Liver (tissue), 9 donors: ENCODE measurements around the gene ZBTB7A. TPM values are rescaled to one million over a fixed set of nuclear protein-coding genes. Genes with fewer than 3 reads are reported as not detected.

ENCODE experiments used
- DNase-seq: peaks from one replicate; pipeline ENCODE4 v3.0.0-alpha.2; 2017; ENCODE audit warnings: low spot score
- H3K27ac ChIP-seq, 2 donors: one replicate each; pipeline ENCODE4 v1.7.0; 2013; ENCODE audit warnings: inconsistent platforms in 2 of 2, low read length in 2 of 2, control low read depth in 1 of 2, low read depth in 1 of 2, mild to moderate bottlenecking in 1 of 2
- H3K27me3 ChIP-seq, 4 donors: one replicate each; pipeline versions ENCODE4 v1.6.1 to v1.7.0; 2013; ENCODE audit warnings: low read length in 3 of 4, inconsistent platforms in 1 of 4, mild to moderate bottlenecking in 1 of 4, moderate library complexity in 1 of 4; ENCODE audit not compliant: control insufficient read depth in 4 of 4, insufficient read depth in 4 of 4
- H3K36me3 ChIP-seq, 4 donors: one replicate each; pipeline versions ENCODE4 v1.6.1 to v1.7.0; 2013; ENCODE audit warnings: low read length in 3 of 4, mild to moderate bottlenecking in 3 of 4, low read depth in 1 of 4, moderate library complexity in 1 of 4; ENCODE audit not compliant: control insufficient read depth in 4 of 4, insufficient read depth in 3 of 4
- H3K4me1 ChIP-seq, 4 donors: one replicate each; pipeline versions ENCODE4 v1.6.1 to v1.7.0; 2013; ENCODE audit warnings: low read length in 3 of 4, mild to moderate bottlenecking in 3 of 4, moderate library complexity in 1 of 4; ENCODE audit not compliant: control insufficient read depth in 4 of 4, insufficient read depth in 4 of 4
- H3K4me3 ChIP-seq, 3 donors: one replicate each; pipeline versions ENCODE4 v1.6.1 to v1.7.0; 2013; ENCODE audit warnings: low read length in 3 of 3, control low read depth in 1 of 3, low read depth in 1 of 3, mild to moderate bottlenecking in 1 of 3
- H3K9ac ChIP-seq, 2 donors: one replicate each; pipeline ENCODE4 v1.7.0; 2013; ENCODE audit warnings: low read length in 2 of 2, mild to moderate bottlenecking in 2 of 2, moderate library complexity in 2 of 2, control low read depth in 1 of 2, low read depth in 1 of 2
- H3K9me3 ChIP-seq, 4 donors: one replicate each; pipeline versions ENCODE4 v1.6.1 to v1.7.0; 2013; ENCODE audit warnings: low read length in 3 of 4; ENCODE audit not compliant: control insufficient read depth in 4 of 4
- EGR1 ChIP-seq, 2 donors: IDR thresholded peaks; 2 replicates each; pipeline ENCODE4 v1.6.1; 2016 to 2018; ENCODE audit warnings: antibody characterized with exemption in 2 of 2, low read depth in 2 of 2
- FOXA1 ChIP-seq: IDR thresholded peaks from 2 replicates; pipeline ENCODE4 v1.6.1; 2016; ENCODE audit warnings: antibody characterized with exemption
- GABPA ChIP-seq, 2 donors: IDR thresholded peaks in 1 of 2; conservative IDR thresholded peaks in 1 of 2; 2 replicates each; pipeline ENCODE4 v1.6.1; 2016; ENCODE audit warnings: antibody characterized with exemption in 2 of 2, mild to moderate bottlenecking in 1 of 2, moderate library complexity in 1 of 2
- HNF4A ChIP-seq, 2 donors: conservative IDR thresholded peaks; 2 replicates each; pipeline ENCODE4 v1.6.1; 2016; ENCODE audit warnings: antibody characterized with exemption in 2 of 2, mild to moderate bottlenecking in 2 of 2
- HNF4G ChIP-seq: IDR thresholded peaks from 2 replicates; pipeline ENCODE4 v1.6.1; 2016; ENCODE audit warnings: antibody characterized with exemption
- NR2F2 ChIP-seq: IDR thresholded peaks from 2 replicates; pipeline ENCODE4 v1.6.1; 2016; ENCODE audit warnings: antibody characterized with exemption
- RAD21 ChIP-seq, 2 donors: IDR thresholded peaks; 2 replicates each; pipeline ENCODE4 v1.6.1; 2016; ENCODE audit warnings: antibody characterized with exemption in 2 of 2, mild to moderate bottlenecking in 2 of 2
- RXRA ChIP-seq, 2 donors: IDR thresholded peaks; 2 replicates each; pipeline ENCODE4 v1.6.1; 2017 to 2018; ENCODE audit warnings: antibody characterized with exemption in 2 of 2, mild to moderate bottlenecking in 1 of 2
- SP1 ChIP-seq: IDR thresholded peaks from 2 replicates; pipeline ENCODE4 v1.6.1; 2018; ENCODE audit warnings: antibody characterized with exemption, mild to moderate bottlenecking
- TAF1 ChIP-seq: conservative IDR thresholded peaks from 2 replicates; pipeline ENCODE4 v1.6.1; 2016; ENCODE audit warnings: antibody characterized with exemption, mild to moderate bottlenecking
- YY1 ChIP-seq: IDR thresholded peaks from 2 replicates; pipeline ENCODE4 v1.6.1; 2016; ENCODE audit warnings: antibody characterized with exemption, mild to moderate bottlenecking
- WGBS: extraction: QIAGEN DNeasy Blood & Tissue Kit; methylation state at CpG from one replicate; pipeline ENCODE4 v1.1.7; 2013; 5-methylcytosine and 5-hydroxymethylcytosine counted together
- polyA plus RNA-seq, 2 donors: library from polyadenylated mRNA; stranded (reverse) in 1 of 2; unstranded in 1 of 2; fragments of 200-250 nt in 1 of 2; fragments of >200 nt in 1 of 2; fragmentation: Nextera tagmentation in 1 of 2; extraction: Ambion mirVana in 1 of 2; gene quantifications; one replicate each; pipeline versions ENCODE4 v1.2.1 to v1.2.3, GENCODE V29; 2013 to 2015
- total RNA-seq, 2 donors: library from RNA; depleted of rRNA; stranded (reverse); fragments of >200 nt; gene quantifications; one replicate each; pipeline ENCODE4 v1.2.3, GENCODE V29; 2014
- TF ChIP-seq, protein P1 (sequence below): fragments of 150-350 bp; IDR thresholded peaks from 2 replicates; pipeline ENCODE4 v1.5.1; 2017; ENCODE audit warnings: improper control_type of control experiment, low read depth, low read length; ENCODE audit not compliant: missing input control
- TF ChIP-seq, protein P2 (sequence below): IDR thresholded peaks from 2 replicates; pipeline ENCODE4 v1.6.1; 2016; ENCODE audit warnings: antibody characterized with exemption
- TF ChIP-seq, protein P3 (sequence below): IDR thresholded peaks from 2 replicates; pipeline ENCODE4 v1.6.1; 2016; ENCODE audit warnings: antibody characterized with exemption
- TF ChIP-seq, protein P4 (sequence below): IDR thresholded peaks from 2 replicates; pipeline ENCODE4 v1.6.1; 2016; ENCODE audit warnings: antibody characterized with exemption, mild to moderate bottlenecking
- TF ChIP-seq, protein P5 (sequence below): IDR thresholded peaks from 2 replicates; pipeline ENCODE4 v1.6.1; 2016; ENCODE audit warnings: antibody characterized with exemption
- donor health status: healthy.
- donor health status: healthy.
- donor health status: healthy.
- donor health status: healthy.
- donor health status: healthy.

Gene ZBTB7A
- total and polyA plus RNA-seq, 4 donors, result 2.9 to 28.9 (median 17.6) TPM

DNA sequence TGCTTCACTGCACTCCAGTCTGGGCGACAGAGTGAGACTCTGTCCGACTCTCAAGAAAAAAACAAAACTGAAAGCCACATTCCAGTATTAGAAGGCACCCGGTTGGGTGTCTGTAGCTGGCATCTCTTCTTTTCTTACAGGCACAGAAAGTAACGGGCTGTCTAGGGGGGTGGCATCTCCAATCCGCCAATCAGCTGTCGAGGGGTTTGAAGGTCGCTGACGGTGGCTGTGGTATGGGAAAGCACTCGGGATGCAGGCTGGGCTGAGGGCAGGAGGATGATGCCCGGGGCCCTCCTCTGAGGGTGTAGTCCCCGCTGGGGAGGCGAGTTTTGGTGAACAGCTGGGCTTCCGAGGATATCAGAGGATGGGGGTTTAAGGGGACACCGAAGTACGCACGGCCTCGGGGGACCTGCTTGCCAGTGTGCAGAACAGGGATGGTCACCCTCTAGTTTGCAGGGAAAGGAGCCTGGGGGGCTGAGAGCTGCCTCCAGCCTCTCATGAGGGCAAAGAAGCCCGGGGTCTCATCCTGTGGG is 27.0 kb upstream of the ZBTB7A start:
- Histone ChIP-seq H3K27ac (no peak overlapping the region), H3K9me3 (no peaks in the 10 kb centered on the region), H3K36me3 (peaks cover 2 to 38% (median 11%) of the 10 kb centered on the region in 4 donors), H3K9ac (no peak overlapping the region), H3K4me1 (no peaks in the 10 kb centered on the region), H3K4me3 (no peak overlapping the region), H3K27me3 (no peaks in the 10 kb centered on the region)
- no peak for DNase-seq
- TF ChIP-seq NR2F2 (no peak), SP1 (no peak), RAD21 (IDR thresholded peaks at IDR 0.05) (no peak), RXRA (IDR thresholded peaks at IDR 0.05) (no peak), FOXA1 (no peak), HNF4A (conservative IDR thresholded peaks at IDR 0.05) (no peak), HNF4G (no peak), GABPA (IDR thresholded peaks at IDR 0.05 in 1 of 2, conservative IDR thresholded peaks at IDR 0.05 in 1 of 2) (no peak), YY1 (no peak), EGR1 (IDR thresholded peaks at IDR 0.05; ENCODE audit: low read depth in 2 of 2) (no peak), TAF1 (no peak)
- TF ChIP-seq, protein P1, sequence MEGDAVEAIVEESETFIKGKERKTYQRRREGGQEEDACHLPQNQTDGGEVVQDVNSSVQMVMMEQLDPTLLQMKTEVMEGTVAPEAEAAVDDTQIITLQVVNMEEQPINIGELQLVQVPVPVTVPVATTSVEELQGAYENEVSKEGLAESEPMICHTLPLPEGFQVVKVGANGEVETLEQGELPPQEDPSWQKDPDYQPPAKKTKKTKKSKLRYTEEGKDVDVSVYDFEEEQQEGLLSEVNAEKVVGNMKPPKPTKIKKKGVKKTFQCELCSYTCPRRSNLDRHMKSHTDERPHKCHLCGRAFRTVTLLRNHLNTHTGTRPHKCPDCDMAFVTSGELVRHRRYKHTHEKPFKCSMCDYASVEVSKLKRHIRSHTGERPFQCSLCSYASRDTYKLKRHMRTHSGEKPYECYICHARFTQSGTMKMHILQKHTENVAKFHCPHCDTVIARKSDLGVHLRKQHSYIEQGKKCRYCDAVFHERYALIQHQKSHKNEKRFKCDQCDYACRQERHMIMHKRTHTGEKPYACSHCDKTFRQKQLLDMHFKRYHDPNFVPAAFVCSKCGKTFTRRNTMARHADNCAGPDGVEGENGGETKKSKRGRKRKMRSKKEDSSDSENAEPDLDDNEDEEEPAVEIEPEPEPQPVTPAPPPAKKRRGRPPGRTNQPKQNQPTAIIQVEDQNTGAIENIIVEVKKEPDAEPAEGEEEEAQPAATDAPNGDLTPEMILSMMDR, result no peak
- TF ChIP-seq, protein P2, sequence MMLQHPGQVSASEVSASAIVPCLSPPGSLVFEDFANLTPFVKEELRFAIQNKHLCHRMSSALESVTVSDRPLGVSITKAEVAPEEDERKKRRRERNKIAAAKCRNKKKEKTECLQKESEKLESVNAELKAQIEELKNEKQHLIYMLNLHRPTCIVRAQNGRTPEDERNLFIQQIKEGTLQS, result no peak
- TF ChIP-seq, protein P3, sequence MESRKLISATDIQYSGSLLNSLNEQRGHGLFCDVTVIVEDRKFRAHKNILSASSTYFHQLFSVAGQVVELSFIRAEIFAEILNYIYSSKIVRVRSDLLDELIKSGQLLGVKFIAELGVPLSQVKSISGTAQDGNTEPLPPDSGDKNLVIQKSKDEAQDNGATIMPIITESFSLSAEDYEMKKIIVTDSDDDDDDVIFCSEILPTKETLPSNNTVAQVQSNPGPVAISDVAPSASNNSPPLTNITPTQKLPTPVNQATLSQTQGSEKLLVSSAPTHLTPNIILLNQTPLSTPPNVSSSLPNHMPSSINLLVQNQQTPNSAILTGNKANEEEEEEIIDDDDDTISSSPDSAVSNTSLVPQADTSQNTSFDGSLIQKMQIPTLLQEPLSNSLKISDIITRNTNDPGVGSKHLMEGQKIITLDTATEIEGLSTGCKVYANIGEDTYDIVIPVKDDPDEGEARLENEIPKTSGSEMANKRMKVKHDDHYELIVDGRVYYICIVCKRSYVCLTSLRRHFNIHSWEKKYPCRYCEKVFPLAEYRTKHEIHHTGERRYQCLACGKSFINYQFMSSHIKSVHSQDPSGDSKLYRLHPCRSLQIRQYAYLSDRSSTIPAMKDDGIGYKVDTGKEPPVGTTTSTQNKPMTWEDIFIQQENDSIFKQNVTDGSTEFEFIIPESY, result no peak
- TF ChIP-seq, protein P4, sequence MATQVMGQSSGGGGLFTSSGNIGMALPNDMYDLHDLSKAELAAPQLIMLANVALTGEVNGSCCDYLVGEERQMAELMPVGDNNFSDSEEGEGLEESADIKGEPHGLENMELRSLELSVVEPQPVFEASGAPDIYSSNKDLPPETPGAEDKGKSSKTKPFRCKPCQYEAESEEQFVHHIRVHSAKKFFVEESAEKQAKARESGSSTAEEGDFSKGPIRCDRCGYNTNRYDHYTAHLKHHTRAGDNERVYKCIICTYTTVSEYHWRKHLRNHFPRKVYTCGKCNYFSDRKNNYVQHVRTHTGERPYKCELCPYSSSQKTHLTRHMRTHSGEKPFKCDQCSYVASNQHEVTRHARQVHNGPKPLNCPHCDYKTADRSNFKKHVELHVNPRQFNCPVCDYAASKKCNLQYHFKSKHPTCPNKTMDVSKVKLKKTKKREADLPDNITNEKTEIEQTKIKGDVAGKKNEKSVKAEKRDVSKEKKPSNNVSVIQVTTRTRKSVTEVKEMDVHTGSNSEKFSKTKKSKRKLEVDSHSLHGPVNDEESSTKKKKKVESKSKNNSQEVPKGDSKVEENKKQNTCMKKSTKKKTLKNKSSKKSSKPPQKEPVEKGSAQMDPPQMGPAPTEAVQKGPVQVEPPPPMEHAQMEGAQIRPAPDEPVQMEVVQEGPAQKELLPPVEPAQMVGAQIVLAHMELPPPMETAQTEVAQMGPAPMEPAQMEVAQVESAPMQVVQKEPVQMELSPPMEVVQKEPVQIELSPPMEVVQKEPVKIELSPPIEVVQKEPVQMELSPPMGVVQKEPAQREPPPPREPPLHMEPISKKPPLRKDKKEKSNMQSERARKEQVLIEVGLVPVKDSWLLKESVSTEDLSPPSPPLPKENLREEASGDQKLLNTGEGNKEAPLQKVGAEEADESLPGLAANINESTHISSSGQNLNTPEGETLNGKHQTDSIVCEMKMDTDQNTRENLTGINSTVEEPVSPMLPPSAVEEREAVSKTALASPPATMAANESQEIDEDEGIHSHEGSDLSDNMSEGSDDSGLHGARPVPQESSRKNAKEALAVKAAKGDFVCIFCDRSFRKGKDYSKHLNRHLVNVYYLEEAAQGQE, result no peak
- TF ChIP-seq, protein P5, sequence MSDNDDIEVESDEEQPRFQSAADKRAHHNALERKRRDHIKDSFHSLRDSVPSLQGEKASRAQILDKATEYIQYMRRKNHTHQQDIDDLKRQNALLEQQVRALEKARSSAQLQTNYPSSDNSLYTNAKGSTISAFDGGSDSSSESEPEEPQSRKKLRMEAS, result no peak
- 95% methylated on average over 18 of the region's 18 CpGs for WGBS
